Dermis microvascular lymphatic vessel endothelial cell (primary cell): ENCODE results near the gene NPTXR. TPM values are rescaled to one million over a fixed set of nuclear protein-coding genes. Genes with fewer than 3 reads are reported as not detected.
"Not testable (repeated sequence)": the region's sequence is repeated elsewhere in the genome, so short reads cannot be mapped to it uniquely, and the experiment has no call there.

Experiments used
- DNase-seq, 2 donors: peaks; one replicate each; pipeline versions ENCODE4 v3.0.0 to v3.0.0-alpha.2; 2010; ENCODE audit warnings: low read depth in 2 of 2
- total RNA-seq: library from RNA; depleted of rRNA; stranded (reverse); fragments of >200 nt; gene quantifications from 2 replicates; pipeline ENCODE4 v1.2.1, GENCODE V29; 2014

NPTXR gene
- total RNA-seq, 1 donor from 2014 or later: 0.13 TPM

DNA sequence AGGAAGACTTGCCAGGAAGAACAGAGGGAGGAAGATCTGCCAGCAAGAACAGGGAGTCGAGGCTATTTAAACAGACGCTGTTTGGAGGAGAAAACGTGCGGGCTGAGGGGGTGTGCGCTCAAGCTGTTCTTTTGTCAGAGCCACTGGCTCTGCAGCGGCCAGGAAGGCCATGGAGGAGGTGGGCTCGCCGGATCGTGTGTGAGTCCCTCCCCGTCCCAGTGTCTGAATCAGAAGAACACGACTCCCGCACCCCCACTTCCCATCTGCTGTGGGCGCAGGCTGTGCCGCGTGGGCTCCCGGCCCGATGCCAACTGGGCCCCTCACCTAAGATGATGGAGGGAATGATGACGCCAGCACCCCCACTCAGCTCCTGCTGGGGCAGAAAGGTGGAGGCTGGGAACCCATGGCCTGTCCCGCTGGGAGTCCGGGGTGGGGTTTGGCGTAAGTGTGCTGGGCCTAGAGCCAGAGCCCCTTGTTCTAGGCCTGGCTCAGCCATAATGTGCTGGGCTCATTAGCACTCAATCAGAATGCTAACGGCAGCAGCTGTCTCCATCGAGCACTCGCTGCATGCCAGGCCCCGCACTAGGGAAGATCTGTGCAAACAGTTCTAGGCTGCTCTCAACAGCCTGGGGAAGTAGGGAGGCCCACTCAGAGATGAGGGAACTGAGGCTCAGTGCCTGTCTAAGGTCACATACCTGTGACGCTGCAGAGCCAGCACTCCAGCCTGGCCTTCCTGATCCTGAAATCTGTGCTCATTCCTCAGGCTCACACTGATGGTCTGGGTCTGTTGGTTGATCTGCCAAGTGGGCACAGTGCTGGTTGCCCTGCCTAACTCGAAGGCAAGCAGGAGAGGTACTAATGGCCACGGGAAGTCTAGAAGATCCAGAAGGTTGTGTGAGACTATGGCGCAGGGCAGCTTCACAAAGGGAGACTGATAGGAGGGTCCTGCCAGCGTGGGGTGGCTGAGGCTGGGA, 11.5 kb downstream of the NPTXR start:
- DNase-seq: no peak

- DNase-seq: no peak
Measured at GRCh38 chr22:38831166-38831945, 12.5 kb downstream of the NPTXR start.

DNA sequence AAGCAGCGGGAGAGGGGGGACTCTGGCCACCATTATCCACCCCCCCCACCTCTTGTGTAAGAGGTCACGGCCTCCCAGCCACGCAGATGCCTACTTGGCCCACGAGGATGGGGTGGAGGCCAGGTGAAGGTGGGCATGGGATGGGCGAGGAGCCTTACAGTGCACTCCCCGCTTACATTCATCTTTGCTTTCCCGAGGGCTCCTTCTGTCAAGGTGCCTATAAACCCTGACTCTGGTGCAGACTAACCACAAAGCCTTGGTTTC, 13.1 kb downstream of the NPTXR start:
- DNase-seq: no peak

- no peak for DNase-seq
Measured at GRCh38 chr22:38830026-38830844, 13.6 kb downstream of the NPTXR start.

DNA sequence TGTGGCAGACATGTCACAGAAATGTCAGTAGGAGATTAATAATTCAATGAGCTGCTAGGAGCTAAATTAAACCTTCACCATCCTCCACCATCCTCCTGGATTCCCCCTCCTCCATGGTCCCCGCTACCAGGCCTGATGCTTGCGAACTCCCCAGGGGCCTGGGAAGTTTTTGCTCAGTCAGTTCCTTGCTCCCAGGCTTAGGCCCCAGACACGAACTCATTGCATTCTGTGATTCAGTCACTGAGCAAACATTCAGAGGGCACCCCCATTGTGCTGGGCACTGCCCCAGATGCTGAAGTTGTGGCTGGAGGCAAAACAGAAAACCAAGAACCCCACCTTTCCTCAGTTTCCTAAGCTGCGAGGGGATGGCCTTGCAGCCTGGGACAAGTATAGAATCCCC, 14.3 kb downstream of the NPTXR start:
- DNase-seq: no peak

DNA sequence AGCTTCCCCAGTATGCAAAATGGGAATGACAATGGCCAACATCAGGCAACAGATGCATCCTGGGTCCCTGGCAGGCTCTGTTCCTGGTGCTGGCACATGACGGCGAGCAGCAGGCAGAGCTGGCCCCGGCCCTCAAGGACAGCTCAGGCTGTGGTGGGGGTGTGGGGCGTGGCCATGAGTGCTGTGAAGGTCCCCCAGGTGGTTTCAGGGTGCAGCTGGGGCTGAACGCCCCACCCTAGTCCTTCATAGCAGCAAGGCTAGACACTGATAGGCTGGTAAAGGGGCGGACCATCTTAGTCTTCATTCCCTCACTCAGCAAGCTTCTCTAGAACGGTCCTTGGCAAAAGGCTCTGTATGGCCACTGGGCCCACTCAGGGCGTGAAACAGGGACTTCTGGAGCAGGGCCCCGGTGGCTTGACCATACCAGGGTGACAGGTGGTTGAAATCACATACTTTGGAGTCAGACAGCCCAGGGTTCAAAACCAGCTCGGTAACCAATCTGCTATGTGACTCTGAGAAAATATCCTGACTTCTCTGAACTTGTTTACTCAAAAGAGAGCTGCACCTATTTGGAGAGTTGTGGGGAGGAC, 15.1 kb downstream of the NPTXR start:
- DNase-seq: no peak

DNA sequence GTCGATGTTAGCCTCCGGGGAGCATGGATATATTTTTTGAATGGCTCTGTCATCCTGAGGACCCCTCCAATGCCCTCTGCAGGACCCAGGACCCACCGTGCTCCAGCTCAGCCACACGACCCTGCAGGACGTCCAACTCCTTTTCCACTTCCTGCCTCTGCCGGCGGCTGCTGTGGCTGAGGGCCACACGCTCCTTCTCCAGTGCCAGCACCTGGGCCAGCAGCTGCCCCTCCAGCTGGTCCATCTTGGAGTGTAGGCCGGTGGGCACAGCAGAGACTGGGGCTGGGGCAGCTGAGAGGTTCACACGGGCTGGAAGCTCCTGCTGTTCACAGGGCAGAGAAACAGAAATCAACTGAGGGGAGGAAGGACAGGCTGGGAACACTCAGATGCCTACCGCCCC, 15.6 kb downstream of the NPTXR start:
- no peak for DNase-seq

- no peak for DNase-seq
Measured at GRCh38 chr22:38827510-38827909, 16.3 kb downstream of the NPTXR start.

DNA sequence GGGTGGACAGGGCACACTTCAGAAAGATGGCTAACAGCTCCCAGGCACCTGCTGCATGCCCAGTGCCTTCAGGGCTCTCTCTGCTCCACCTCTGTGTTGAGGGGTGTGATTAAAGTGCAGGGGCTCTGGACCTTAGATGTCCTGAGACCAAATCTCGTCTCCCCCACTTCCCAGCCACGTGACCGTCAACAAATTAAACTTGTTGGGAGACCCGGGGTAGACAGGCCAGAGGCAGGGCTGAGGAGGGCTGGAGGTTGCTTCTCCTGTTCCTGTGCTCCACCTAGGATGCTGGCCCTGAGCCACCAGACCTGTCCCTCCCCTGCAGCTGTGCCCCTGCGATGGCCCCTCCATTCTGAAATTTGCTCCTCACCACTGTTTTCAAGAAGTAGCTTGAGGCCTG, 17.0 kb downstream of the NPTXR start:
- no peak for DNase-seq

- no peak for DNase-seq
Measured at GRCh38 chr22:38826386-38826785, 17.4 kb downstream of the NPTXR start.

DNA sequence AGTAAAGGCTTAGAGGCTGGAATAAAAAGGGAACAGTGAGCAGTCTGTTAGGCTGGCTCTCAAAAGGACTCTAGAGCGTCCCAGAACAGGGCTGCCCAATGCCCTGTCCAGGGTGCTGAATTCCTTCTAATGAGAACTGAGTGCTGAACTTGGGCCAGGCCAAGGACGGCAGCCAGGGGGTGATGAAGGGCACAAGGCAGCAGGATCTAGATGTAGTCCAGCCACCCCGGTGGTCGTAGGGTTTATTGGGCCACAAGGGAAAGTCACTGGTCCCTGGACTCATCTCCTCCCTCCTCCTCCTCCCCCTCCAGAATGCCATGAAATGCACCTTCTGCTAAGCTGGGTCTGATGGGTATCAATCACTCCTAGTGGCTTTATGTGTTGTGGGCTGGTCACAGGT, 19.2 kb downstream of the NPTXR start:
- DNase-seq: peak; percentile 69 to 81

DNA sequence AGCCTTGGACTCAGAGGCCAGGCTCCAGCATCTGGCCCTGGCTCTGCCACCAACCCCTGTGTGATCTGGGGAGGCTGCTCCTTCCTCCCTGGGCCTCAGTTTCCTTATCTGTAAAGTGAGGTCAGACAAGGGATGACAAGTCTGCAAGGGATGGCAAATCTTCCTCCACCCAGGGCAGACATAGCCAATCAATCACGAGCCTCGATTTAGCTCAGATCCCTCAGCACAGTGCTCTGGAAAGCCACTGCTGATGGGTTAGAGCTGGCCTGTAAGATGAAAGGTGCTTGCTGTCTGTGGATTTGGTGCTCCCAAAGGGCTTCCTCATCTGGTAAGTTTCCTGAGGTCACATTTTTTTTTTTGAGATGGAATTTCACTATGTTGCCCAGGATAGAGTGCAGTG, 20.2 kb downstream of the NPTXR start:
- no peak for DNase-seq

DNA sequence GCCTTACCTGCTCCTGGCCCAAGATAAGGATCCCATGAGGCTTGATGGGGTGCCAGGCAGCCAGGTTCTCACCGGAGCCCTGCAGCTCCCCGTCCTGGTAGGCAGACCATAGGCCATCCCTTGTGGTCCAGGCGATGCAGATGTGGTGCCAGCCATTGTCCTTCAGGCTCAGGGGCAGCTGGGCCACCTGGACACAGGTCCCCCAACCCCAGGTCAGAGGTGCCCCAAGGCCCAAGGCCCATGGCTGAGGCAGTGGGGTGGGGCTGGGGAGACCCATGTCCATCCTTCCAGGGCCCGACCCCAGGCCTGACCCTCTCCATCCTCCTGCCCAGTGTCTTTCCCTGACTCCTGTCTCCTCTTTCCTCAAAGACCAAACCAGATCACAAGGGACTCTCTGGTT, 20.8 kb downstream of the NPTXR start:
- DNase-seq: no peak

DNA sequence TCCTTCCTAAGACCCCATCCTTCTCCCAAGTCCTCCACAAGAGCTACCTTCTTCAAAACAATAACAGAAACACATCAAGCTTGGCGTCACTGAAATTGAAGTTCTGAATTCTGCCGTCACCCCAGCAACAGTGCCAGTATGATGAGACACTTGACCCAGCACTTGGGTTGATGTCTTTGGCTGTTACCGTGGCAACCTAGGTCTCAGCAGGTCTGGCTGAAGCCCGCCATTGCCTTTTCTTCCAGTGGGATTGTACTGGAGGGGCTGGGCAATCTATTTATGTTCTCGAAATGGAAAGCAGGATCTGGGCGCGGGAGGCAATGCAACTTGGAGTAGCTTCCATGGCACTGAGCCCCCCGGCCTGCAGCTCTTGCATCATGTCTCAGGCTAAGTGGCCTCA, 23.8 kb downstream of the NPTXR start:
- no peak for DNase-seq

DNA sequence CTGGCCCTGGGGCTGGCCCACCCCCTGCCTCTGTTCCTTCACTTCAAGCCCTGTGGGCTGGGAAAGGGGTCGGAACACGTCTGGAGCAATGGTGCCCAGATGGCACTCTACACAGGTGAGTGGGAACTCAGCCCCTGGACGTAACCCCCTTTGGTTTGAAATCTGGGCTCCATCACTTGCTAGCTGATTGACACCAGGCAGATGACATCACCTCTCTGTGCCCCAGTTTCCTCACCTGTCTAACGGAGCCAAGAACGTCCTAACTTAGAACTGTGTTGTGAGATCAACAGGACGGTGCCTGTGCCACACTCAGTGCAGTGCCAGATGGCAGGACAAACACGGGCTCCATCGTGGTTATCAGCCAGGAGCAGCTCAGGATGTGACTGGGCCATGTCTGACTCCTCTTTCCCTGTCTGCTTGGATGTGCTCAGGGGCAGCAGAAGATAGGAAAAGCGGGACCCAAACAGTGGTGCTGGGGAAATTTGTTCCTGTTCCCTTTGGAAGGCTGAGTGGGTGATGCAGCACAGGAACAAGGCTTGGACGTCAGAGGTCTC, 24.4 kb downstream of the NPTXR start:
- DNase-seq: no peak

DNA sequence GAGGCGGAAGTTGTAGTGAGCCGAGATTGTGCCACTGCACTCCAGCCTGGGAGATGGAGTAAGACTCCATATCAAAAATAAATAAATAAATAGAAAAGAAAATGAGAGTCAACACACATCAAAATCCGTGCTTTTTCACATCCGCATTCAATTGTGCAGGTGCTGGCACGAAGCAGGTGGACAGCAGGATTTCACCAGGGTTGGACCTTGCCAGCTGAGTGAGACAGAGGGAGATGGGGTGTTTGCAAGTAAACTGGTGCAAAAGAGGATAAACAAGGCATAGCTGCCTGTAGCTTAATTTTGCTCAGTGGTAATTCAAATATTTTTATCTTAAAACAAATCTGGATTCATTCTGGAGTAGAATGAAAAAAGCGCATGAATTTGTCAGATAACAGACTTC, 26.6 kb downstream of the NPTXR start:
- DNase-seq: no peak

DNA sequence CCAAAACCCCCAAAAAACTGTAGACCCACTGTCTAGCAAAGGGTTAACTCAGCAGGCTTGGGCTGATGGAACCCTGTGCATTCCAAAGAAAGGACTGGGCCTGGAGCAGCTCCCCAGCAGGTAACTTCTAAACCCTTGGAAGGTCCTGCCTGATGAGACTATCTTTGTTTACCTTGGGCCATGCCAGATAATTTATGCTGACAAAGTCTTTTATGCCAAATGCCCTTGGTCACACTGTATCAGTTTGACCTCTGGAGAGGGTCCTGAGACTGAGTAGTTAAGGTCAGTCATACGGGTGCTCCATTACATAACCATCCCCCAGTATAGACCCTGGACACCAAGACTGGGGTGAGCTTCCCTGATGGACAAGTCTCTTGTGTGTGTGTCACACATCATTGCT, 28.0 kb downstream of the NPTXR start:
- no peak for DNase-seq

DNA sequence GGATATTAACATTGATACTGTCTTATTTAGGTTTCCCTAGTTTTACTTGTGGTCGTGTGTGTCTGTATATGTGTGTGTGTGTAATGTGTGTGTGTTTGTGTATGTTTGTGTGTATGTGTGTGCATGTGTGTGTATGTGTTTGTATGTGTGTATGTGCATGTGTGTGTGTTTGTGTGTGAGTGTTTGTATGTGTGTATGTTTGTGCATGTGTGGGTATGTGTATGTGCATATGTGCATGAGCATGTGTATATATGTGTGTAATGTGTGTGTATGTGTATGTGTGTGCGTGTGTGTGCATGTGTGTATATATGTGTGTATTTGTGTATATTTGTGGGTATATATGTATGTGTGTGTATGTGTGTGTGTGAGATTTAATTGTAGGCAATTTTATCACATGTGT, 32.6 kb downstream of the NPTXR start:
- no peak for DNase-seq

DNA sequence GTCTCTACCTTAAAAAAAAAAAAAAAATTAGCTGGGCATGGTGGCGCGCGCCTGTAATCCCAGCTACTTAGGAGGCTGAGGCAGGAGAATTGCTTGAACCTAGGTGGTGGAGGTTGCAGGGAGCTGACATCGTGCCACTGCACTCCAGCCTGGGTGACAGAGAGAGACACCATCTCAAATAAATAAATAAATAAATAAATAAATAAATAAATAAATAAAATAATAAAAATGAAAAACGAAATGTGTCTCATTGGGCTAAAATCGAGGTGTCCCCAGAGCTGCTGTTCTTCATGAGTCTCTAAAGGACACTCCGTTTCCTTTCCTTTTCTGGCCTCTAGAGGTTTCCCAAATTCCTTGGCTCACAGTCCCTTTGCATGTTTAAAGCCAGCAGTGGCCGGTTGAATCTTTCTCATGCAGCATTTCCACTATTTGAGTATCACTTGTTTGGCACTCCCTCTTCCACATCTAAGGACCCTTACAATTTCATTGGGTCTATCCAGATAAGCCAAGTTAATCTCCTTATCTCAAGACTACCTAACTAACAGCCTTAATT, 38.7 kb downstream of the NPTXR start:
- not testable (repeated sequence) for DNase-seq

GRCh38 chr22:38802671-38803121, 41.1 kb downstream of the NPTXR start:
- no peak for DNase-seq
